Calu3 (cell line): ENCODE results near the gene ARHGEF11. TPM values are rescaled to one million over a fixed set of nuclear protein-coding genes. Genes with fewer than 3 reads are reported as not detected.

Experiments
- BruUV-seq: library from RNA; stranded (reverse); fragments of 400-500 nt; replicated peaks from 2 replicates; lab custom pipeline; 2021; lab: Mats Ljungman, UMichigan
- CTCF ChIA-PET: fragments of 300-600 bp; sonication (Branson Sonifier 250); formaldehyde crosslinking; loops from one replicate; lab custom pipeline; 2022; ENCODE audit warnings: antibody characterized with exemption; lab: Charles Lee
- DNase-seq: peaks from one replicate; pipeline ENCODE4 v3.0.0; 2022
- H3K27ac Mint-ChIP-seq: one replicate; pipeline ENCODE4 v1.8.0; 2022; ENCODE audit warnings: mixed read lengths; ENCODE audit not compliant: unreplicated experiment
- H3K27me3 Mint-ChIP-seq: one replicate; pipeline ENCODE4 v1.8.0; 2022; ENCODE audit warnings: mixed read lengths; ENCODE audit not compliant: unreplicated experiment
- H3K36me3 Mint-ChIP-seq: one replicate; pipeline ENCODE4 v1.8.0; 2022; ENCODE audit warnings: mild to moderate bottlenecking, moderate library complexity, mixed read lengths; ENCODE audit not compliant: insufficient read depth, unreplicated experiment
- H3K4me1 Mint-ChIP-seq: one replicate; pipeline ENCODE4 v1.8.0; 2022; ENCODE audit warnings: mild to moderate bottlenecking, low read depth, mixed read lengths; ENCODE audit not compliant: unreplicated experiment
- H3K4me3 Mint-ChIP-seq: one replicate; pipeline ENCODE4 v1.8.0; 2022; ENCODE audit warnings: mild to moderate bottlenecking, low read depth, moderate library complexity, mixed read lengths; ENCODE audit not compliant: unreplicated experiment
- H3K9me3 Mint-ChIP-seq: one replicate; pipeline ENCODE4 v1.8.0; 2022; ENCODE audit warnings: low read depth, mixed read lengths; ENCODE audit not compliant: unreplicated experiment
- CTCF ChIP-seq: fragments of 200-600 bp; IDR thresholded peaks from one replicate; pipeline ENCODE4 v1.8.0; 2022; ENCODE audit warnings: antibody characterized with exemption; ENCODE audit not compliant: unreplicated experiment
- intact Hi-C: fragments of 100-400 bp; cut with micrococcal nuclease; formaldehyde crosslinking; loops from one replicate; pipeline ENCODE4 v1.10.0; 2022; ENCODE audit not compliant: unreplicated experiment
- total RNA-seq: library from RNA; stranded (reverse); gene quantifications from 2 replicates; pipeline ENCODE4 v1.2.3, GENCODE V29; 2022

The ARHGEF11 gene
- total RNA-seq, 1 experiment from 2014 or later = 44.1 TPM

GRCh38 chr1:156959925-156960324, 85.6 kb downstream of the ARHGEF11 start:
- no peak for TF ChIP-seq CTCF
- no peak for DNase-seq
- H3K4me1 Mint-ChIP-seq = peaks cover 11% of the 10 kb centered on the region
- no TSS peak for BruUV-seq
- H3K9me3 Mint-ChIP-seq = no peaks in the 10 kb centered on the region
- peaks cover 23% of the 10 kb centered on the region for H3K36me3 Mint-ChIP-seq
- H3K27ac Mint-ChIP-seq = no peak overlapping the region
- intact Hi-C loops = no loop called here
- no peaks in the 10 kb centered on the region for H3K27me3 Mint-ChIP-seq
- CTCF ChIA-PET = interaction anchor here (1.2 kb wide), 1 partner anchor 32 kb away, joined by 4 read pairs; no protein-coding TSS in a partner anchor
- H3K4me3 Mint-ChIP-seq = no peak overlapping the region

GRCh38 chr1:156959414-156959813, 86.1 kb downstream of the ARHGEF11 start:
- intact Hi-C loops = no loop called here
- CTCF ChIA-PET = interaction anchor here (0.6 to 1.2 kb wide), 3 partner anchors 31 to 807 kb away, joined by 4 read pairs; no protein-coding TSS in a partner anchor
- Mint-ChIP-seq H3K27ac (no peak overlapping the region), H3K27me3 (no peaks in the 10 kb centered on the region), H3K4me1 (peaks cover 11% of the 10 kb centered on the region), H3K36me3 (peaks cover 23% of the 10 kb centered on the region), H3K9me3 (no peaks in the 10 kb centered on the region), H3K4me3 (no peak overlapping the region)
- DNase-seq = no peak
- no peak for TF ChIP-seq CTCF
- BruUV-seq = no TSS peak

GRCh38 chr1:156958247-156958714, 87.3 kb downstream of the ARHGEF11 start:
- CTCF ChIA-PET = interaction anchor here (0.6 to 2.4 kb wide), 3 partner anchors 10 to 338 kb away, joined by 4 to 11 read pairs (median 8); no protein-coding TSS in a partner anchor
- peaks cover 23% of the 10 kb centered on the region for H3K36me3 Mint-ChIP-seq

GRCh38 chr1:156957634-156958033, 87.9 kb downstream of the ARHGEF11 start:
- CTCF ChIA-PET = interaction anchor here (1.6 to 2.4 kb wide), 2 partner anchors 9 to 30 kb away, joined by 4 to 8 read pairs; no protein-coding TSS in a partner anchor
- H3K4me3 Mint-ChIP-seq = no peak overlapping the region
- H3K9me3 Mint-ChIP-seq = no peaks in the 10 kb centered on the region
- no peak overlapping the region for H3K27ac Mint-ChIP-seq
- peaks cover 23% of the 10 kb centered on the region for H3K36me3 Mint-ChIP-seq
- intact Hi-C loops = no loop called here
- no peak for DNase-seq
- no peak for TF ChIP-seq CTCF
- no TSS peak for BruUV-seq
- no peaks in the 10 kb centered on the region for H3K27me3 Mint-ChIP-seq
- H3K4me1 Mint-ChIP-seq = peaks cover 11% of the 10 kb centered on the region

More at GRCh38 chr1:156958247-156958714, 87.3 kb downstream of the ARHGEF11 start:
- Mint-ChIP-seq H3K27me3 (no peaks in the 10 kb centered on the region), H3K4me1 (peaks cover 11% of the 10 kb centered on the region), H3K4me3 (no peak overlapping the region), H3K9me3 (no peaks in the 10 kb centered on the region), H3K27ac (no peak overlapping the region)
- no peak for TF ChIP-seq CTCF
- no peak for DNase-seq
- intact Hi-C loops = no loop called here
- BruUV-seq = no TSS peak
